Epithelial cell of umbilical artery (primary cell): ENCODE measurements around the gene FGF1. TPM values are rescaled to one million over a fixed set of nuclear protein-coding genes. Genes with fewer than 3 reads are reported as not detected.

Experiments
- total RNA-seq: library from RNA; depleted of rRNA; stranded (reverse); fragments of >200 nt; gene quantifications from 2 replicates; pipeline ENCODE4 v1.2.3, GENCODE V29; 2014

The FGF1 gene
- total RNA-seq: not detected in 2 replicates

DNA sequence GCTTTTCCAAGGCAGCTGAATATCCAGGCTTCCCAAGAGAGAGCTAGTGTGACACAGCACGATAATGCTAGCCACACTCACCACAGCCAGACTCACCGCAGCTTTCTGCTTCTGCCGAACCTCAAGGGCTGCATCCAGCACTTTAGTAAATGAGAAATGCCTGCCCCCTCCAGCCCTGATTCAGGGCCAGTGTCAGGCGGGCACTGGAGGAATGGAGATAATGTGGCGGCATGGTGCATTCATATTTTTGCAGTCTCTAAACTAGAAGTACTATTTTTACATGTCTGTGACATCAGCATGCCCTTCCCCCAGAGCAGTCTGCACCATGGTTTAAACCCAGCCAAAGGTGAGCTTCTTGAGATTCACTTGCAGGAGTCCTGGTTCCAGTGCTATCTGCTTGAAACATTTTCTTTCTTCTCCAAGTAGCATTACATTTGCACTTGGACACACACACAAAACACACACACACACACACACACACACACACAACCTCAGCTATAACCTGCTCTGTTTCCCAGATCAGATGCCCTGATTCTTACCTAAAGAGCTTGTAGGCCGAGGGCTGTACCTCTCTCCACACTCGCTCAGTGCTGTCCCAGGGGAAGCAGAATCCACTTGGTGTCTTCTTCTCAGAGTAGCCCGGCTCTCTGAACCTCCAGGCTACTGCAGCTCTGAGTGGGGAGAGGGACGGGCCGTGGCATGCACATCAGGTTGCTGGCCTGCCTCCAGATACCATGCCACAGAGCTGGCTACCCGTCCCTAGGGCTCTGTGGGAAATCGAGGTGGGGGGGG lies at the start of gene FGF1:
TSS of gene FGF1 (minus strand) at position 673 of the 792 bp plus-strand sequence. CDS start 71,963 bp downstream, outside the sequence.

Other genes with a start within 250 kb of the FGF1 start
- 8.1 and 12.8 TPM in 2 replicates for gene ARHGAP26, start 84.3 kb upstream of the FGF1 start, total RNA-seq